ENCODE data around the gene TRPM6.

GRCh38 chr9:74765481-74765971 is 122.2 kb downstream of the TRPM6 start:
- TF ChIP-seq, protein P1, sequence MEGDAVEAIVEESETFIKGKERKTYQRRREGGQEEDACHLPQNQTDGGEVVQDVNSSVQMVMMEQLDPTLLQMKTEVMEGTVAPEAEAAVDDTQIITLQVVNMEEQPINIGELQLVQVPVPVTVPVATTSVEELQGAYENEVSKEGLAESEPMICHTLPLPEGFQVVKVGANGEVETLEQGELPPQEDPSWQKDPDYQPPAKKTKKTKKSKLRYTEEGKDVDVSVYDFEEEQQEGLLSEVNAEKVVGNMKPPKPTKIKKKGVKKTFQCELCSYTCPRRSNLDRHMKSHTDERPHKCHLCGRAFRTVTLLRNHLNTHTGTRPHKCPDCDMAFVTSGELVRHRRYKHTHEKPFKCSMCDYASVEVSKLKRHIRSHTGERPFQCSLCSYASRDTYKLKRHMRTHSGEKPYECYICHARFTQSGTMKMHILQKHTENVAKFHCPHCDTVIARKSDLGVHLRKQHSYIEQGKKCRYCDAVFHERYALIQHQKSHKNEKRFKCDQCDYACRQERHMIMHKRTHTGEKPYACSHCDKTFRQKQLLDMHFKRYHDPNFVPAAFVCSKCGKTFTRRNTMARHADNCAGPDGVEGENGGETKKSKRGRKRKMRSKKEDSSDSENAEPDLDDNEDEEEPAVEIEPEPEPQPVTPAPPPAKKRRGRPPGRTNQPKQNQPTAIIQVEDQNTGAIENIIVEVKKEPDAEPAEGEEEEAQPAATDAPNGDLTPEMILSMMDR (conservative IDR thresholded peaks at IDR 0.05) = no peak
- TF ChIP-seq ZFX (IDR thresholded peaks at IDR 0.05) = no peak
